Activated CD4-positive, alpha-beta memory T cell treated with anti-CD3 and anti-CD28 coated beads, Interleukin-2, amount 10 ng/mL, durations not matched to agents 7 days and 5 days (primary cell): ENCODE results near the gene CALML5. TPM values are rescaled to one million over a fixed set of nuclear protein-coding genes. Genes with fewer than 3 reads are reported as not detected.
"Not testable (repeated sequence)": the region's sequence is repeated elsewhere in the genome, so short reads cannot be mapped to it uniquely, and the experiment has no call there.

Experiments used
- CTCF ChIA-PET: fragments of 350-600 bp; sonication (Branson Sonifier 250); formaldehyde crosslinking; loops from one replicate; lab custom pipeline; 2021; ENCODE audit warnings: antibody characterized with exemption, inconsistent platforms; lab: Charles Lee
- POLR2A ChIA-PET: fragments of 350-600 bp; sonication (Branson Sonifier 250); formaldehyde crosslinking; loops from one replicate; lab custom pipeline; 2021; ENCODE audit warnings: antibody characterized with exemption; lab: Charles Lee
- DNase-seq: peaks from one replicate; pipeline ENCODE4 v3.0.0-alpha.2; 2020
- H3K27ac Mint-ChIP-seq: one replicate; pipeline ENCODE4 v1.8.0; 2021; ENCODE audit warnings: mild to moderate bottlenecking, mixed read lengths
- H3K27me3 Mint-ChIP-seq: one replicate; pipeline ENCODE4 v1.8.0; 2021; ENCODE audit warnings: mixed read lengths
- H3K36me3 Mint-ChIP-seq: one replicate; pipeline ENCODE4 v1.8.0; 2021; ENCODE audit warnings: low read depth, mixed read lengths
- H3K4me1 Mint-ChIP-seq: one replicate; pipeline ENCODE4 v1.8.0; 2021; ENCODE audit warnings: mixed read lengths
- H3K4me3 Mint-ChIP-seq: one replicate; pipeline ENCODE4 v1.8.0; 2021; ENCODE audit warnings: mild to moderate bottlenecking, mixed read lengths
- H3K9me3 Mint-ChIP-seq: one replicate; pipeline ENCODE4 v1.8.0; 2021; ENCODE audit warnings: mixed read lengths
- total RNA-seq, 2 experiments: library from RNA; stranded (reverse); gene quantifications; one replicate each; pipeline ENCODE4 v1.2.3, GENCODE V29; 2021

CALML5 gene
- total RNA-seq, 2 experiments from 2014 or later, result not detected

GRCh38 chr10:5475974-5476807 lies 23.2 kb downstream of the CALML5 start:
- H3K4me1 Mint-ChIP-seq, POLR2A ChIA-PET, H3K4me3 Mint-ChIP-seq, DNase-seq, H3K9me3 Mint-ChIP-seq, H3K36me3 Mint-ChIP-seq, H3K27me3 Mint-ChIP-seq, H3K27ac Mint-ChIP-seq: not testable (repeated sequence)
- CTCF ChIA-PET, result interaction anchor here (1.1 kb wide), 1 partner anchor 34 kb away, joined by 3 read pairs; no protein-coding TSS in a partner anchor

GRCh38 chr10:5475088-5475487 lies 24.3 kb downstream of the CALML5 start:
- H3K4me3 Mint-ChIP-seq, H3K9me3 Mint-ChIP-seq, POLR2A ChIA-PET, H3K36me3 Mint-ChIP-seq, H3K4me1 Mint-ChIP-seq, H3K27ac Mint-ChIP-seq, DNase-seq, H3K27me3 Mint-ChIP-seq: not testable (repeated sequence)
- CTCF ChIA-PET, result interaction anchor here (1.1 kb wide), 1 partner anchor 33 kb away, joined by 3 read pairs; no protein-coding TSS in a partner anchor

GRCh38 chr10:5474642-5475041 lies 24.7 kb downstream of the CALML5 start:
- H3K4me3 Mint-ChIP-seq, H3K4me1 Mint-ChIP-seq, H3K9me3 Mint-ChIP-seq, H3K36me3 Mint-ChIP-seq, CTCF ChIA-PET, DNase-seq, POLR2A ChIA-PET, H3K27me3 Mint-ChIP-seq, H3K27ac Mint-ChIP-seq: not testable (repeated sequence)

- no peaks in the 10 kb centered on the region for H3K4me1 Mint-ChIP-seq
- no peaks in the 10 kb centered on the region for H3K36me3 Mint-ChIP-seq
- no peaks in the 10 kb centered on the region for H3K27me3 Mint-ChIP-seq
- H3K27ac Mint-ChIP-seq, result no peak overlapping the region
- DNase-seq, result no peak
- ChIA-PET CTCF (no interaction called here), POLR2A (no interaction called here)
- no peaks in the 10 kb centered on the region for H3K9me3 Mint-ChIP-seq
- no peak overlapping the region for H3K4me3 Mint-ChIP-seq
These were observed 29.2 kb downstream of the CALML5 start for GRCh38 chr10:5470062-5470751.

GRCh38 chr10:5469353-5470061 lies 29.9 kb downstream of the CALML5 start:
- no peaks in the 10 kb centered on the region for H3K27me3 Mint-ChIP-seq
- no peak overlapping the region for H3K27ac Mint-ChIP-seq
- no peaks in the 10 kb centered on the region for H3K4me1 Mint-ChIP-seq
- H3K36me3 Mint-ChIP-seq, result no peaks in the 10 kb centered on the region
- CTCF ChIA-PET, result no interaction called here
- H3K9me3 Mint-ChIP-seq, result no peaks in the 10 kb centered on the region
- DNase-seq, result no peak
- no peak overlapping the region for H3K4me3 Mint-ChIP-seq
- POLR2A ChIA-PET, result no interaction called here

GRCh38 chr10:5468262-5469106 lies 30.9 kb downstream of the CALML5 start:
- Mint-ChIP-seq H3K27ac (no peak overlapping the region), H3K9me3 (no peaks in the 10 kb centered on the region), H3K4me3 (no peak overlapping the region), H3K4me1 (no peaks in the 10 kb centered on the region), H3K27me3 (no peaks in the 10 kb centered on the region), H3K36me3 (no peaks in the 10 kb centered on the region)
- ChIA-PET CTCF (interaction anchor here (2.2 kb wide), 1 partner anchor 155 kb away, joined by 7 read pairs; no protein-coding TSS in a partner anchor), POLR2A (no interaction called here)
- no peak for DNase-seq

- no peak for DNase-seq
- H3K4me3 Mint-ChIP-seq, result no peak overlapping the region
- no peaks in the 10 kb centered on the region for H3K4me1 Mint-ChIP-seq
- ChIA-PET CTCF (interaction anchor here (2.2 kb wide), 1 partner anchor 155 kb away, joined by 7 read pairs; no protein-coding TSS in a partner anchor), POLR2A (no interaction called here)
- no peaks in the 10 kb centered on the region for H3K9me3 Mint-ChIP-seq
- no peaks in the 10 kb centered on the region for H3K36me3 Mint-ChIP-seq
- H3K27me3 Mint-ChIP-seq, result no peaks in the 10 kb centered on the region
- H3K27ac Mint-ChIP-seq, result no peak overlapping the region
These were observed 31.6 kb downstream of the CALML5 start for GRCh38 chr10:5467634-5468255.

GRCh38 chr10:5467207-5467535 lies 32.2 kb downstream of the CALML5 start:
- H3K9me3 Mint-ChIP-seq, result no peaks in the 10 kb centered on the region
- H3K27ac Mint-ChIP-seq, result no peak overlapping the region
- no peaks in the 10 kb centered on the region for H3K4me1 Mint-ChIP-seq
- H3K4me3 Mint-ChIP-seq, result no peak overlapping the region
- no peaks in the 10 kb centered on the region for H3K27me3 Mint-ChIP-seq
- DNase-seq, result no peak
- CTCF ChIA-PET, result interaction anchor here (2.2 kb wide), 1 partner anchor 156 kb away, joined by 7 read pairs; no protein-coding TSS in a partner anchor
- no peaks in the 10 kb centered on the region for H3K36me3 Mint-ChIP-seq
- POLR2A ChIA-PET, result no interaction called here

- CTCF ChIA-PET, result interaction anchor here (2.2 kb wide), 1 partner anchor 156 kb away, joined by 7 read pairs; no protein-coding TSS in a partner anchor
- H3K4me1 Mint-ChIP-seq, result no peaks in the 10 kb centered on the region
- POLR2A ChIA-PET, result no interaction called here
- H3K27ac Mint-ChIP-seq, result no peak overlapping the region
- H3K4me3 Mint-ChIP-seq, result no peak overlapping the region
- H3K36me3 Mint-ChIP-seq, result no peaks in the 10 kb centered on the region
- no peak for DNase-seq
- no peaks in the 10 kb centered on the region for H3K27me3 Mint-ChIP-seq
- H3K9me3 Mint-ChIP-seq, result no peaks in the 10 kb centered on the region
These were observed 32.7 kb downstream of the CALML5 start for GRCh38 chr10:5466451-5467206.

- H3K36me3 Mint-ChIP-seq, result peaks cover 3% of the 10 kb centered on the region
- no peak overlapping the region for H3K27ac Mint-ChIP-seq
- no peaks in the 10 kb centered on the region for H3K9me3 Mint-ChIP-seq
- CTCF ChIA-PET, result no interaction called here
- no peaks in the 10 kb centered on the region for H3K4me1 Mint-ChIP-seq
- DNase-seq, result no peak
- H3K4me3 Mint-ChIP-seq, result no peak overlapping the region
- POLR2A ChIA-PET, result no interaction called here
- H3K27me3 Mint-ChIP-seq, result no peaks in the 10 kb centered on the region
These were observed 33.4 kb downstream of the CALML5 start for GRCh38 chr10:5465976-5466450.

GRCh38 chr10:5464546-5464945 lies 34.8 kb downstream of the CALML5 start:
- no peak for DNase-seq
- no peaks in the 10 kb centered on the region for H3K27me3 Mint-ChIP-seq
- CTCF ChIA-PET, result no interaction called here
- POLR2A ChIA-PET, result no interaction called here
- no peaks in the 10 kb centered on the region for H3K9me3 Mint-ChIP-seq
- H3K4me1 Mint-ChIP-seq, result no peaks in the 10 kb centered on the region
- H3K36me3 Mint-ChIP-seq, result peaks cover 7% of the 10 kb centered on the region
- no peak overlapping the region for H3K4me3 Mint-ChIP-seq
- H3K27ac Mint-ChIP-seq, result no peak overlapping the region
